Smooth muscle cell (in vitro differentiated cells): ENCODE measurements around the gene ERCC4. TPM values are rescaled to one million over a fixed set of nuclear protein-coding genes. Genes with fewer than 3 reads are reported as not detected.

Experiments used
- DNase-seq: peaks from one replicate; lab custom pipeline; 2025; ENCODE audit not compliant: unreplicated experiment; lab: John Stamatoyannopoulos, UW
- H2AFZ ChIP-seq: fragments of 200-600 bp; sonication (generic); 2 replicates; pipeline ENCODE4 v1.6.0; 2016; ENCODE audit warnings: antibody characterized with exemption, low read depth, mild to moderate bottlenecking
- H3F3A ChIP-seq: fragments of 200-600 bp; sonication (generic); 2 replicates; pipeline ENCODE4 v1.6.0; 2017; ENCODE audit warnings: antibody characterized with exemption, low read depth
- H3K27ac ChIP-seq: fragments of 200-600 bp; sonication (generic); 2 replicates; pipeline ENCODE4 v1.5.1; 2016; ENCODE audit warnings: low read depth, mild to moderate bottlenecking
- H3K27me3 ChIP-seq: fragments of 200-600 bp; sonication (generic); 2 replicates; pipeline ENCODE4 v1.6.1; 2016; ENCODE audit warnings: low read depth, mild to moderate bottlenecking
- H3K36me3 ChIP-seq: fragments of 200-600 bp; sonication (generic); 2 replicates; pipeline ENCODE4 v1.5.1; 2016; ENCODE audit warnings: low read depth
- H3K4me1 ChIP-seq: fragments of 200-600 bp; sonication (generic); 2 replicates; pipeline ENCODE4 v1.5.1; 2016; ENCODE audit warnings: low read depth
- H3K4me2 ChIP-seq: fragments of 200-600 bp; sonication (generic); 2 replicates; pipeline ENCODE4 v1.6.0; 2016; ENCODE audit warnings: mild to moderate bottlenecking
- H3K4me3 ChIP-seq: fragments of 200-600 bp; sonication (generic); 2 replicates; pipeline ENCODE4 v1.5.1; 2016; ENCODE audit warnings: mild to moderate bottlenecking
- H3K79me2 ChIP-seq: fragments of 200-600 bp; sonication (generic); 2 replicates; pipeline ENCODE4 v1.6.0; 2016; ENCODE audit warnings: low read depth, mild to moderate bottlenecking
- H3K9ac ChIP-seq: fragments of 200-600 bp; sonication (generic); 2 replicates; pipeline ENCODE4 v1.6.0; 2016; ENCODE audit warnings: low read depth
- H3K9me3 ChIP-seq: fragments of 200-600 bp; sonication (generic); replicated peaks from 2 replicates; pipeline ENCODE4 v1.5.1; 2016; ENCODE audit warnings: low read depth
- H4K20me1 ChIP-seq: fragments of 200-600 bp; sonication (generic); 2 replicates; pipeline ENCODE4 v1.6.0; 2016; ENCODE audit warnings: low read depth
- WGBS: methylation state at CpG from one replicate; pipeline ENCODE4 v1.1.7; 2016; ENCODE audit warnings: low lambda C conversion rate; 5-methylcytosine and 5-hydroxymethylcytosine counted together
- polyA plus RNA-seq: library from polyadenylated mRNA; unstranded; fragments of >200 nt; fragmentation: Nextera tagmentation; extraction: Ambion mirVana; gene quantifications from 2 replicates; pipeline ENCODE4 v1.2.1, GENCODE V29; 2016
- total RNA-seq: library from RNA; depleted of rRNA; stranded (reverse); fragments of >200 nt; gene quantifications from 2 replicates; pipeline ENCODE4 v1.2.3, GENCODE V29; 2014
- TF ChIP-seq, protein P1 (sequence below): fragments of 200-600 bp; sonication (generic); IDR thresholded peaks from 2 replicates; pipeline ENCODE4 v1.5.1; 2017; ENCODE audit warnings: borderline replicate concordance, mild to moderate bottlenecking, antibody characterized with exemption; ENCODE audit not compliant: insufficient read depth, poor library complexity, severe bottlenecking

Gene ERCC4
- total and polyA plus RNA-seq, 2 experiments from 2014 or later, result 10.3 to 17.4 TPM

DNA sequence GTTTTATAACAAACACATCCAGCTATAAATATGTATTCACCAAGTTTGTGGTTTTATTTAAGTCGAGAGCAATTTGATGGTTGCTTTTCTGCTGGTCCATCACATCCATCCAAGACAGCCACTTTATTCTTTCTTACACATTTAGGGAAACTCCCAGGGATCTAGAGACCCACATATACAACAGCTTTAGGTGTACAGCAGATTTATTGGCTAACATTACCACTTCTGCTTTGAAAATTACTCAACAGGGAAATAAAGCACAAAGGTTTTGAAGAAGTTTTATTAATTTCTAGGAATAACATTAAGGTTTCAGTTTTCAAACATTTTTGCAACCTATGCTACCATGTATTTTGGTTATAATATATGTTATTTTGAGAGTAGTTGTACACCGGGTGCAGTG is 6.9 kb downstream of the ERCC4 start:
- DNase-seq, result no peak
- Histone ChIP-seq H3K79me2 (peaks cover 8% of the 10 kb centered on the region), H4K20me1 (no peaks in the 10 kb centered on the region), H3K9me3 (no peaks in the 10 kb centered on the region), H3K4me3 (no peak overlapping the region), H3K27ac (no peak overlapping the region), H3K27me3 (no peaks in the 10 kb centered on the region), H3K36me3 (peaks cover 12% of the 10 kb centered on the region), H3K4me2 (no peak overlapping the region), H3F3A (no peaks in the 10 kb centered on the region), H3K9ac (no peak overlapping the region), H2AFZ (no peak overlapping the region), H3K4me1 (no peaks in the 10 kb centered on the region)
- WGBS, result 93% methylated on average over 2 of the region's 2 CpGs
- TF ChIP-seq, protein P1, sequence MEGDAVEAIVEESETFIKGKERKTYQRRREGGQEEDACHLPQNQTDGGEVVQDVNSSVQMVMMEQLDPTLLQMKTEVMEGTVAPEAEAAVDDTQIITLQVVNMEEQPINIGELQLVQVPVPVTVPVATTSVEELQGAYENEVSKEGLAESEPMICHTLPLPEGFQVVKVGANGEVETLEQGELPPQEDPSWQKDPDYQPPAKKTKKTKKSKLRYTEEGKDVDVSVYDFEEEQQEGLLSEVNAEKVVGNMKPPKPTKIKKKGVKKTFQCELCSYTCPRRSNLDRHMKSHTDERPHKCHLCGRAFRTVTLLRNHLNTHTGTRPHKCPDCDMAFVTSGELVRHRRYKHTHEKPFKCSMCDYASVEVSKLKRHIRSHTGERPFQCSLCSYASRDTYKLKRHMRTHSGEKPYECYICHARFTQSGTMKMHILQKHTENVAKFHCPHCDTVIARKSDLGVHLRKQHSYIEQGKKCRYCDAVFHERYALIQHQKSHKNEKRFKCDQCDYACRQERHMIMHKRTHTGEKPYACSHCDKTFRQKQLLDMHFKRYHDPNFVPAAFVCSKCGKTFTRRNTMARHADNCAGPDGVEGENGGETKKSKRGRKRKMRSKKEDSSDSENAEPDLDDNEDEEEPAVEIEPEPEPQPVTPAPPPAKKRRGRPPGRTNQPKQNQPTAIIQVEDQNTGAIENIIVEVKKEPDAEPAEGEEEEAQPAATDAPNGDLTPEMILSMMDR, result no peak

- Histone ChIP-seq H3K4me1 (no peaks in the 10 kb centered on the region), H3K9ac (no peak overlapping the region), H3F3A (no peaks in the 10 kb centered on the region), H4K20me1 (no peaks in the 10 kb centered on the region), H3K36me3 (peaks cover 12% of the 10 kb centered on the region), H3K27me3 (no peaks in the 10 kb centered on the region), H3K4me3 (no peak overlapping the region), H3K9me3 (no peaks in the 10 kb centered on the region), H2AFZ (no peak overlapping the region), H3K4me2 (no peak overlapping the region), H3K27ac (no peak overlapping the region), H3K79me2 (peaks cover 8% of the 10 kb centered on the region)
- over 99% methylated on average over 3 of the region's 3 CpGs for WGBS
- no peak for DNase-seq
- TF ChIP-seq, protein P1, result no peak
Measured at GRCh38 chr16:13928646-13929045, 8.7 kb downstream of the ERCC4 start.

DNA sequence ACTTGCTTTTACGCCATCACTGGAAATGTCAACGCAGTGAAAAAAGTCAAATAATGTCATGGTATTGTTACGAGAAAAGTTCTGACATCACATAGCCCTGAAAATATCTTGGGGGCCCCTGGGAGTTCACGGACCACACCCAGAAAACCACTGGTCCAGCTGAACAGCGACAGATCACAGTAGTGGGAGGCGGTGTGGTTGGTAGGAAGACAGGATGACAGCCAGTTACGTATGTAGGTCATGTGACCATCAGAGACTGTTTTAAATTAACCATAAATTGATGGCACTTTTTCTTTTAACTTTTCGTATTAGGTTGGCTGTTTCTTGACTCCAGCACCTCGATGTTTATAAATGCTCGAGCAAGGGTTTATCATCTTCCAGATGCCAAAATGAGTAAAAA is 11.9 kb downstream of the ERCC4 start:
- Histone ChIP-seq H3F3A (peaks cover 5% of the 10 kb centered on the region), H4K20me1 (no peaks in the 10 kb centered on the region), H3K4me1 (no peaks in the 10 kb centered on the region), H3K4me3 (no peak overlapping the region), H3K79me2 (peaks cover 5% of the 10 kb centered on the region), H3K4me2 (no peak overlapping the region), H3K9me3 (peaks cover 6% of the 10 kb centered on the region), H3K36me3 (peaks cover 31% of the 10 kb centered on the region), H3K9ac (no peak overlapping the region), H3K27ac (no peak overlapping the region), H3K27me3 (no peaks in the 10 kb centered on the region), H2AFZ (no peak overlapping the region)
- TF ChIP-seq, protein P1, result no peak
- no peak for DNase-seq
- WGBS, result 84% methylated on average over 10 of the region's 10 CpGs

GRCh38 chr16:13935408-13935807 is 15.5 kb downstream of the ERCC4 start:
- peaks cover under 1% of the 10 kb centered on the region for H3K4me1 ChIP-seq
- no peaks in the 10 kb centered on the region for H4K20me1 ChIP-seq
- WGBS, result 69% methylated on average over 12 of the region's 12 CpGs

More at GRCh38 chr16:13935408-13935807, 15.5 kb downstream of the ERCC4 start:
- Histone ChIP-seq H3K9ac (no peak overlapping the region), H3K79me2 (no peaks in the 10 kb centered on the region), H3K27ac (no peak overlapping the region), H3K36me3 (peaks cover 39% of the 10 kb centered on the region), H3F3A (peaks cover 5% of the 10 kb centered on the region), H3K4me3 (no peak overlapping the region), H3K9me3 (peaks cover 6% of the 10 kb centered on the region), H2AFZ (no peak overlapping the region), H3K4me2 (no peak overlapping the region), H3K27me3 (no peaks in the 10 kb centered on the region)
- TF ChIP-seq, protein P1, result peak; percentile 56
- no peak for DNase-seq
